ENCODE results near the gene MAP7D3.
"Not testable (repeated sequence)": the region's sequence is repeated elsewhere in the genome, so short reads cannot be mapped to it uniquely, and the experiment has no call there.

MAP7D3 gene

DNA sequence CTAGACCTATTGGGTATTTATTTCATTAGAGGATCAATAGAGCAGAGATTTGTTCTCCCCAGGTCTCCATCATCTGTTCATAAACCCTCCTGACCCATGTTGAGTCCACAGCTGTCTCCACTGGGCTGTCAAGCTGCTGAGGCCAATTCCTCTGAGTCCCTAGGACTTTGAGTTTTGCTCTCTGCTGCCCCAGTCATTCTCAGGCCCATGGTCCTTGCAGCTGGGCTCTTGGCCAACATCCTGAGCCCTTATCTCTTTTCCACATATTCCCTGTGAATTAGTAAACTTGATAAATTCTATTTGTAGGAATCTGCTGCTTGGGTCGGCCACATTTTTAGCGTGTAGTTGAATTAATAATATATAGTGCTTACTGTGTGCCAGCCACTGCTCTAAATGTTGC is 62.0 kb downstream of the MAP7D3 start:
- Mint-ChIP-seq H3K27me3 (no peaks in the 10 kb centered on the region), H3K9me3 (no peaks in the 10 kb centered on the region), H3K36me3 (no peaks in the 10 kb centered on the region), H3K27ac (no peak overlapping the region), H3K4me3 (no peak overlapping the region), H3K4me1 (peaks cover 12% of the 10 kb centered on the region)
- no peak for ATAC-seq

DNA sequence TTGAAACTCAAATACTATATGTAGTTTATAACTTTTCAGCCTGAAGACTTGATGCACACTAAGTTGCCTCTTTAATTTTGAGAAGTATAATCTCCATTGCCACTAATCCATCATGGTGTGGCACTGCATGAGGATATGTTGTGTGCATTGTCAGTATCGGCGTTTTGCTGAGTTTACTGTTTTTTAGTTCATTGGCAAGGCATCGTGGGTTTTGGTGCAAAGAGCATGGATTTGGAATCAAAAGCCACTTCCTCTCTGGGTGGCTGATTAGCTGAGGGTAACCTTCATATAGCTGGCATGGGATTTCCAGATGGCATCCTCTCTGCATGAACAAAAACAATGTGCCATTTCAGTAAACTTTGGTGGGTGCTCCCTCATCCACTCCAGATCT is 65.2 kb downstream of the MAP7D3 start:
- H3K4me1 Mint-ChIP-seq: no peaks in the 10 kb centered on the region
- H3K27ac Mint-ChIP-seq: no peak overlapping the region
- H3K9me3 Mint-ChIP-seq: no peaks in the 10 kb centered on the region
- H3K4me3 Mint-ChIP-seq: no peak overlapping the region
- H3K27me3 Mint-ChIP-seq: no peaks in the 10 kb centered on the region
- ATAC-seq: no peak
- no peaks in the 10 kb centered on the region for H3K36me3 Mint-ChIP-seq

DNA sequence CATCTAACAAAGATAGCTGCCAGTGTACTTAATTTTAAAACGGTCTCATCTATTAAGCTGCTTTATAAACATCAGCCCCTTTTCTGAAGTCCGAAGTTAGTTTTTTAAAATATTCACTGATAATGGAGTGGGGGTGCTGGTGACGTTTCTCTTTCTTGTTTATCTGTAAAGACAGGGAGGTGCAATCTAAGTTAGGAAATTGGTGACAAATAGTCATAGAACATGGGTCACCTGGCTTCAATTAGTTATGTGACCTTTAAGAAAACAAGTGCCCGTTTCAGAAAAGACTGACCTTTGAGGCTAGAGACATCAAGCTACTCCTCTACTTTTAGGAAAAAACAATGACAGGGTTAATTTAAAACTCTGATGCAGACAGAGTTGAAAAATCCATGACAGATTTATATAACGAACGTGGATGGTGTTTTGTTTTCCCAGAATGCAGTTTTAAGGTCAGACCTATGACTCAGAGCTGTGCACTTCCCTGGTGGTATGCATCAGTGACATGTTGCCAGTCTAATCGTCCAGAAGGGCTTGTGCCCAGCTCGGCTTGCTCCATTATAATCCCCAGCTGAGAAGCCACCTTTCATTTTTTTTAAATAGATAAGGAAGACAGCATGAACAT is 65.7 kb downstream of the MAP7D3 start:
- no peaks in the 10 kb centered on the region for H3K9me3 Mint-ChIP-seq
- H3K4me3 Mint-ChIP-seq: no peak overlapping the region
- no peaks in the 10 kb centered on the region for H3K27me3 Mint-ChIP-seq
- H3K4me1 Mint-ChIP-seq: no peaks in the 10 kb centered on the region
- no peak overlapping the region for H3K27ac Mint-ChIP-seq
- no peaks in the 10 kb centered on the region for H3K36me3 Mint-ChIP-seq
- ATAC-seq: no peak

DNA sequence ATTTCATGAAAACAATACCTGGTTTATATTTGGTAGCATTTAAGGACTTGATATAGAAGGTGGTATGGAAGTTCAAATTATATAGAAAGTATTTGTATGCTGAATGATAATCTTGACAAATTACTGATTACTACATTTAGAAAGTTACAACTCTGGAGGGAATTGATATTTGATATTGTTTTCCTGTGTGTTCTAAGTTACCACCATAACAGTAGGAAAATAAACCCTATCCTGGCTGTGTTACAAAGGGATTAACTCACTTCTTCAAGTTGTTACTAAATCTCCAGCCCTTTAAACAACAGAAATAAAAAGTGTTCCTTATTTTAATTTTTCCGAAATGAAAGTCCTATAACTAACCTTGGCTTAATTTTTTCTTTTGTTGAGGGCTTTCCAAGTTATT is 67.3 kb downstream of the MAP7D3 start:
- no peak for ATAC-seq
- no peak overlapping the region for H3K4me3 Mint-ChIP-seq
- H3K9me3 Mint-ChIP-seq: no peaks in the 10 kb centered on the region
- H3K27me3 Mint-ChIP-seq: no peaks in the 10 kb centered on the region
- H3K4me1 Mint-ChIP-seq: no peaks in the 10 kb centered on the region
- H3K27ac Mint-ChIP-seq: no peak overlapping the region
- no peaks in the 10 kb centered on the region for H3K36me3 Mint-ChIP-seq

DNA sequence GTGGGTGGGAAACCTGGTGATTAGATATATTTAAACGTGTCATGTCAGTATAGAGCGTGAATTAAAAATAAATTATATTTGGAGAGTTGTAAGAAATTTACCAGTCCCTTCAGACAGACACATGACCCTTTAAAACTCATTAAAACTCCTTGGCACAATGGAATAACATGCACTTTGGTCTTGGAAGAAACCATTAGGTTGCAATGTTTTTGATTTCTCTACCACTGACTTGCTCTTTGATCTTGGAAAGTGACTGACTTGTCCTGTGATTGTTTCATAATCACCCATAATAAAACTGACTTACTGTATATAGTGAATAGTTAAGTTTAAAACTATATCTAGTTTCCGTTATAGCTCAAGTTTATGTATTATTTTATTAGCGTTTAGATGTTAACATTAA is 68.0 kb downstream of the MAP7D3 start:
- Mint-ChIP-seq H3K27ac (no peak overlapping the region), H3K27me3 (no peaks in the 10 kb centered on the region), H3K4me3 (no peak overlapping the region), H3K9me3 (no peaks in the 10 kb centered on the region), H3K4me1 (no peaks in the 10 kb centered on the region), H3K36me3 (no peaks in the 10 kb centered on the region)
- no peak for ATAC-seq

DNA sequence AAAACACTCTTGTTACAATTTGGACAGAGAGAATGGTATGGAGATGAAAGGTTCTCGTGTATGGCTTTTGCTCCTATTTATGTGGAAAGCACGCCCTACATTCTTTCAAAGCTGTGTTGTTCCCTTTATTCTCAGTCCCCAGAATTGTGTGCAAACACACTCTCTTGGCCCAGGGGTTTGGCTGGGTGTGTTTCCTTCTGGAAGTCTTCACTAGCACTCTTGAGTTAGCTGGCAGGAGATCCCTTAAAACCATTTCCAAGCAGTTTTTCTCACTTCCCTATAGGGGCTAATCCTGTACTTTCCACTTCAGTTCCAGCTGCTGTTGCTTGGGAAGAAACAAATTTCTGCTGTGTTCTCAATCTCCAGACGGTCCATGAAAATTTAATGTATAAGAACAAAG is 68.8 kb downstream of the MAP7D3 start:
- Mint-ChIP-seq H3K27me3 (no peaks in the 10 kb centered on the region), H3K27ac (no peak overlapping the region), H3K4me3 (no peak overlapping the region), H3K36me3 (no peaks in the 10 kb centered on the region), H3K9me3 (no peaks in the 10 kb centered on the region), H3K4me1 (no peaks in the 10 kb centered on the region)
- no peak for ATAC-seq

DNA sequence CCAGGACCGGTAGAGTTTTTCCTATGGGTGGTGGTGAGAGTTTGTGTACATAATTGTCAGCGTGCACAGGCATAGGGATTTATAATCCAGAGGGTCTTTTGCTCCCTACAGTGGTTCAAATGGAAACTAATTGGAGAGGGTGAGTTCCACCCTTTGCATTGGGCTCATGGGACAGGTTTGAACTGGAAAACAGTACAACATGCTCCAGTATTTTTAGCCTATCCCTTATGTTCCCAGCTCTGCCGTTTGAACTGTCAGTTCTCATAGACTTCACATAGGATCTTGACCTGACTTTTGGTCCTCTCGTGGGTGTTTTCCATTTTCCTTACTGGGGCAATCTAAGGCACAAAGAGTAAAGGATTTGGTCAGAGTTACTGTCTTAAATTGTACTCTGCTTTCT is 72.1 kb downstream of the MAP7D3 start:
- no peak for ATAC-seq
- H3K9me3 Mint-ChIP-seq: no peaks in the 10 kb centered on the region
- no peak overlapping the region for H3K27ac Mint-ChIP-seq
- H3K4me1 Mint-ChIP-seq: no peaks in the 10 kb centered on the region
- no peak overlapping the region for H3K4me3 Mint-ChIP-seq
- no peaks in the 10 kb centered on the region for H3K27me3 Mint-ChIP-seq
- H3K36me3 Mint-ChIP-seq: no peaks in the 10 kb centered on the region

DNA sequence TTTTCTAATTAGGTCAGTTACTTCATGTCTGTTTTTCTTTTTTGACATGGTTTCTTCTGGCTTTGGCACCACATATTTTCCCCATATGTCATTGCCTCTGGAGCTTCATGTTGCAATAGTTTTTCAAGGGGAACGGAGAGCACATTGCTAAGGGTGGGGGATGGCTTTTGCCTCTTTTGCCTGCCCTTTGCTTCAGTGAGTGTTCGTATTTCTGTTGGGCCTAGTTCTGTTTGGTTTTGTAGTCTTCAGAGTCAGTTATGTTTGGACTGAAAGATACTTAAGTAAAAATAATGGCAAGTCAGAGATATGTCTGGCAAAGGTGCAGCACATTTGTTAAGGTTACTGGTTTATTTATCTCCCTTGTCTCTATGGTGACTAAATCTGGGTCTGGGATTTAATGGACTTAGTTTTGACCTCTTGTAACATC is 74.8 kb downstream of the MAP7D3 start:
- H3K4me3 Mint-ChIP-seq: no peak overlapping the region
- no peaks in the 10 kb centered on the region for H3K27me3 Mint-ChIP-seq
- H3K9me3 Mint-ChIP-seq: no peaks in the 10 kb centered on the region
- H3K36me3 Mint-ChIP-seq: no peaks in the 10 kb centered on the region
- ATAC-seq: no peak
- H3K4me1 Mint-ChIP-seq: no peaks in the 10 kb centered on the region
- H3K27ac Mint-ChIP-seq: no peak overlapping the region

DNA sequence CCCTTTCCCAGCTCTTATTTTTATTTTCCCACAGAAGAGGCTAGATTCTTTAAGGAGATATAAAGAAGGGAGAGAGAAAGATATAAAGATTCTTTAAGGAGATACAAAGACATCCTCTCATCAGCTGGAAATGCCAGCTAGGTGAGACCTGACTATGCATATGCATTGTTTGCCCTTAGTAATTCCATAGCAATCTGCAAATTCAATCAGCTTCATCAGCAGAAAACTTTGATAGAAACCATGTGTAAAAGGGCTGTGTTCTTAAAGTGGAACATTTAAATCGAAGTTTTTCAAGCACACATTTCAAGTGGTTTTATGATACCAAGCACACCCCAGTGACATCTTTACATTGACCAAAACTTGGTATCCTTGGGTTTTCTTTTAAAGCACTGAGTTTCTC is 79.8 kb downstream of the MAP7D3 start:
- no peaks in the 10 kb centered on the region for H3K36me3 Mint-ChIP-seq
- no peak overlapping the region for H3K4me3 Mint-ChIP-seq
- no peaks in the 10 kb centered on the region for H3K4me1 Mint-ChIP-seq
- no peaks in the 10 kb centered on the region for H3K9me3 Mint-ChIP-seq
- no peaks in the 10 kb centered on the region for H3K27me3 Mint-ChIP-seq
- H3K27ac Mint-ChIP-seq: no peak overlapping the region
- no peak for ATAC-seq

DNA sequence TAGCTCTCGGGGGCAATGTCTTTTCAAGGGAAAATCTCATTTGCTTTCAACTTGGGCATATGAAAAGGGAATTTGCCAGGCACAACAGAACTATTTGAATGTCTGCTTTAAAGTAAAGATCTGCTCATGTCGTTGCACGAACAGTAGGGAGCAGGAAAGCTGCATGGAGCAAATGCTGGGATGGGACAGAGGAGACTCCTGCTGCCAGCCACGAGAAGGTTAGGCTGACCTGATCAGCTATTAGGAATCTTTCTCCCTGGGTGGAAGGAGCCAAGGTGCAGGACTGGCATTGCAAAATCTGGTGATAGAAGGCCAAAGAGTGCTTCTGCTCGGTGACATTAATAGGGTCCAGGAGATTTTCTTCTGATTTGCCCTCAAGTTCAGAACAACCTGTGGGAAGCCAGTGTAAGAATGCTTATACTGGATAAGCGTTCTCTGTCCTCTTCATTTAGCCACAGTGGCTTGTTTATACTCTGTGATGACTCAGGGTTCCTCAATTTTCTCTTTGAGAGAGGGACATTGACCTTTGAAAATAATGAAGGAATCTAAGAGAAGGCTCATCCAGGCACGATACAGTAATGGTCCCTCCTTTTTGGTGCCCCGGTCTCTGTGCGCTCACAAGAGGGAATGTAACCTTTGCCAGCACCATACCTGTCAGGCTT is 80.9 kb downstream of the MAP7D3 start:
- Mint-ChIP-seq H3K4me1 (no peaks in the 10 kb centered on the region), H3K9me3 (no peaks in the 10 kb centered on the region), H3K27ac (no peak overlapping the region), H3K4me3 (no peak overlapping the region), H3K36me3 (no peaks in the 10 kb centered on the region), H3K27me3 (no peaks in the 10 kb centered on the region)
- ATAC-seq: no peak

DNA sequence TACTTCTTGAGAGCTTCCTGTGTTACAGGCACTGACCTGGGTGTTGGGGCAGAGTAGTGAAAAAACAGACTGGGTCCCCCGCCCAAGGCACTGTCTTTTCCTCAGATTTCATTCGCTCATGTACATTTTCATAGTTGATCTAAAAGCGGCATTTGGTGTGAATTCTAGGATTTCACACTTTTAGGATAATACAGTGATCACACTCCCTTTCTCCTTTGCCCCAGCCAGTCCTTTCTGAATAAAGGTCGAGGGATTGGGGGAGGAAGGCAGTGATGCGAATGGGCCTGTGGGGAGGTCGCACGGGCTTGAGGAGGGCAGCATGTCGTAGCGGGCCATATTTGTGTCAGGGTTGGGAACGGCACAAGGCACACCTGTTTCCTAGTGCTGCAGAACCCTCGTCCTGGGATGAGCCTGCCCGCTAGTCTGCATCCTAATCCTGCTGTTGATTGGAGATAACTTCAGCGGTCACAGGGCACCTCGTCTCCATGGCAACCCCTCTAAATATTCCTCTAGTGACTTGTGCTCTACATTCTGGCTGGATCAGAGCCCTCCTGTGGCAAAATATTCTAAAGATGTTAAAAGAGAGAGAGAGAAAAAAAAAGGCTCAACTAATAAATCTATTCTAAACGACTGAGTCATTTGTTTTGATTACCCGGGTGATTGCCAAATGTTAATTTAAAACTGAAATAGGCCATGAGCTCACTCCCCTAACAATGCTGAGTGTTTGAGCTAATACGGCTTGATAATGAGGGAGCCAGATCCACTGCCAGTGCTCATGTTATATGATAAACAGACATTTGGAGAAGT is 82.1 kb downstream of the MAP7D3 start:
- no peak overlapping the region for H3K27ac Mint-ChIP-seq
- H3K27me3 Mint-ChIP-seq: no peaks in the 10 kb centered on the region
- no peaks in the 10 kb centered on the region for H3K36me3 Mint-ChIP-seq
- no peaks in the 10 kb centered on the region for H3K4me1 Mint-ChIP-seq
- no peak for ATAC-seq
- H3K4me3 Mint-ChIP-seq: no peak overlapping the region
- H3K9me3 Mint-ChIP-seq: no peaks in the 10 kb centered on the region

DNA sequence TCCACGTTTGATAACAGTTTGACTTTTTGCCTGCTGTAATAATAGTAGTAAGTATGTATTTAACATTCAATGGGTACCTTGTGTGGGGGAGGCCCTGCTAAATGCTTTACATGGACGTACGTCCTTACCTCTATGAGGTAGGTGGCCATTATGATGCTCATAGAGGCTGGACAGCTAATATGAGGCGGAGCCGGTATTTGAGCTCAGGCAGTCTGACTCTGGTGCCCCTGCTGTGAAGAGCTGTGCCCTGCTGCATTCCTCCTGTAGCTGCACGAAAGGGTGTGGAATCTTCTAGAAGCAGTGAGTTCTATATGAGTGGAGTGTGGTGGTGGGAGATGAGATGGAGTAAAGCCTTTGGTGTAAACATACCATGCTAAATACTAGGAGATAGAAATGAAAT is 83.2 kb downstream of the MAP7D3 start:
- H3K27me3 Mint-ChIP-seq, H3K36me3 Mint-ChIP-seq: not testable (repeated sequence)

DNA sequence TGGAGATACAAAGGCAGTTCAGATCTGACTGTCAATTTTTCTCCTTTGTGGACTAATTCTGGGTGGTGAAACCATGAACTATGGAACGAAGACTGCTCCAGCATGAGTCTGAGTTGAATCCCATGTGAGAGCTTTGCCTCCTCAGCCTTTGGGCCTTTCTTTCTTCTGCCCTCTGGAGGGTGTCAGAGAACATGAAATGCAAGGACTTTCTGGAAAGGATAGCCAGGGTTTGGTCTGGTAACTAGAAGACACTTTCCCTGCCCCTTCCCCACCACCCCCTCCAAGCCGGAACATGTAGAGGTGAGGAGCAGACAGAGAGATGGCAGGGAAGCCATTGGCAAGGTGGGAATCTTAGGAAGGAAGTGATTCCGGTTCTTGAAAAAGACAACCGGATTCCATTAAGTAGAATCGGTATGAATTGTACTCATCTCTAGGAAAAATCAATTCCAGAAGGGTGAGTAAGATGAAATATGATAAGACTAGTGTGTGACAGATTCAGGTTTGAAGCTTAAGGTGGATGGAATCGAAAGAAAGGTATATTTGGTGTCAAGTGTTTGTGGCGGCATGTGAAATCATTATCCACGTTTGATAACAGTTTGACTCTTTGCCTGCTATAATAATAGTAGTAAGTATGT is 84.9 kb downstream of the MAP7D3 start:
- Mint-ChIP-seq H3K9me3 (no peaks in the 10 kb centered on the region), H3K36me3 (no peaks in the 10 kb centered on the region), H3K4me3 (no peak overlapping the region), H3K27ac (no peak overlapping the region), H3K27me3 (no peaks in the 10 kb centered on the region), H3K4me1 (no peaks in the 10 kb centered on the region)
- ATAC-seq: no peak

More for the DNA sequence above, 83.2 kb downstream of the MAP7D3 start:
- H3K4me1 Mint-ChIP-seq, ATAC-seq, H3K4me3 Mint-ChIP-seq, H3K9me3 Mint-ChIP-seq, H3K27ac Mint-ChIP-seq: not testable (repeated sequence)

DNA sequence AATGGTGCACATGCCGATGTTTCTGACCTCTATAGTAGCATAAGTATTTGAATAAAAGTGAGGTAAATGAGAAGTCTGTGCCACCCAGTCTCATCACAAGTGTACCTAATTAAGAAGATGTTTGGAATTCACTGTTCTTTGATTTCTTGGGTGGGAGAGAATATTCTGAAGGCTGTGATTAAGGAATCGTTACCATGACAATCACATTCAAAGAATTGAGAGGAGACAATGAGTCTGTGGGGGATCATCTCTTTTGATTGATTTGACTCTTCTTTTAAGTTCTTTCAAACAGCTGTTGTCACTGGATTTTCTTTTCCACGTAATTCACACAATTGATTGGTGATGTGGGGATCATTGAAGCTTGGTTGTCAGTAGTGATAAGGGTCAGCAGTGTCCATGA is 85.8 kb downstream of the MAP7D3 start:
- no peaks in the 10 kb centered on the region for H3K9me3 Mint-ChIP-seq

DNA sequence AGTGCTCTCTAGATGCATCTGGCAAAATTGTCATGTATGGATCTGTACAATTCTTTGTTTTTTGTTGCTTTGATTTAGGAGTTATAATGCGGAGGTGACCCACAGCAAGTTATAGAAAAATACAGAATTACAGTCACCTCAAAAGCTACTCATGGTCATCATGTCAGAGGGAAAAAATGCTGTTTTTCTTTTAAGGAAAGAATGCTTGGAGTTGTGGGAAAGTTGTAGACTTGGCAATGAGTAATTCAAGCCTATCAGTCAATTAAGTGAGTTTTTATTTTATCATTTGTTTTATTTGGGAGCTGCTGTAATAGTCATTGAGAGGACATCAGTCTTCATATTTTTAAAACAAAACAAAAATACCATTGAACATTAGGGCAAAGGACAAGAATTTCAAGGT is 87.5 kb downstream of the MAP7D3 start:
- H3K4me3 Mint-ChIP-seq: no peak overlapping the region
- H3K4me1 Mint-ChIP-seq: no peaks in the 10 kb centered on the region
- H3K9me3 Mint-ChIP-seq: no peaks in the 10 kb centered on the region

More for the DNA sequence above, 85.8 kb downstream of the MAP7D3 start:
- Mint-ChIP-seq H3K4me3 (no peak overlapping the region), H3K36me3 (no peaks in the 10 kb centered on the region), H3K27ac (no peak overlapping the region), H3K4me1 (no peaks in the 10 kb centered on the region), H3K27me3 (no peaks in the 10 kb centered on the region)
- ATAC-seq: no peak

More for the DNA sequence above, 87.5 kb downstream of the MAP7D3 start:
- Mint-ChIP-seq H3K27me3 (no peaks in the 10 kb centered on the region), H3K27ac (no peak overlapping the region), H3K36me3 (no peaks in the 10 kb centered on the region)
- no peak for ATAC-seq
